Thyroid gland (tissue), 4 donors: Measurements from ENCODE around the gene INPP4A. TPM values are rescaled to one million over a fixed set of nuclear protein-coding genes. Genes with fewer than 3 reads are reported as not detected.

ENCODE experiments used
- DNase-seq, 2 donors: peaks; one replicate each; pipeline ENCODE4 v3.0.0-alpha.2; 2019
- H3K27ac ChIP-seq, 3 donors: fragments of 200-600 bp; sonication (generic); 1 replicate in 2 of 3; 2 replicates in 1 of 3; pipeline ENCODE4 v1.5.1; 2016 to 2019; ENCODE audit warnings: mild to moderate bottlenecking in 1 of 3, moderate library complexity in 1 of 3
- H3K27me3 ChIP-seq: fragments of 200-600 bp; sonication (generic); one replicate; pipeline ENCODE4 v1.5.1; 2019
- H3K36me3 ChIP-seq, 2 donors: fragments of 200-600 bp; sonication (generic); one replicate each; pipeline ENCODE4 v1.5.1; 2016 to 2019
- H3K4me1 ChIP-seq, 2 donors: fragments of 200-600 bp; sonication (generic); one replicate each; pipeline ENCODE4 v1.5.1; 2017 to 2019
- H3K4me3 ChIP-seq, 3 donors: fragments of 200-600 bp; sonication (generic); replicated peaks in 1 of 3; 1 replicate in 2 of 3; 2 replicates in 1 of 3; pipeline ENCODE4 v1.5.1; 2016; ENCODE audit warnings: mild to moderate bottlenecking in 1 of 3
- H3K9me3 ChIP-seq: fragments of 200-600 bp; sonication (generic); one replicate; pipeline ENCODE4 v1.5.1; 2017
- CTCF ChIP-seq, 6 experiments: fragments of 200-600 bp in 3 of 6; fragments of 450-650 bp in 3 of 6; sonication (generic) in 3 of 6; IDR thresholded peaks; one replicate each; pipeline ENCODE4 v1.5.1; 2016 to 2019; ENCODE audit warnings: antibody characterized with exemption in 6 of 6, mild to moderate bottlenecking in 2 of 6, inconsistent platforms in 1 of 6, moderate library complexity in 1 of 6
- POLR2A ChIP-seq, 2 donors: fragments of 450-650 bp; IDR thresholded peaks; one replicate each; pipeline ENCODE4 v1.6.1; 2017; ENCODE audit warnings: antibody characterized with exemption in 2 of 2, mild to moderate bottlenecking in 2 of 2, moderate library complexity in 1 of 2
- WGBS, 2 donors: methylation state at CpG; one replicate each; pipeline ENCODE4 v1.1.5; 2017; 5-methylcytosine and 5-hydroxymethylcytosine counted together
- intact Hi-C: fragments of 100-400 bp; cut with DNase I; formaldehyde crosslinking; loops from one replicate; pipeline ENCODE4 v1.15.1; 2023
- total RNA-seq, 4 donors: library from RNA; depleted of rRNA; stranded (reverse); fragments of >200 nt; gene quantifications; one replicate each; pipeline ENCODE4 v1.2.3, GENCODE V29; 2016

INPP4A gene
- total RNA-seq, 4 donors from 2014 or later, result 18.9 to 24.9 (median 23.8) TPM

GRCh38 chr2:98615481-98615880, 170.8 kb downstream of the INPP4A start:
- TF ChIP-seq CTCF (IDR thresholded peaks at IDR 0.05) (no peak), POLR2A (IDR thresholded peaks at IDR 0.05) (no peak)
- Histone ChIP-seq H3K4me3 (no peak overlapping the region), H3K36me3 (peaks cover 20 to 63% of the 10 kb centered on the region in 2 donors), H3K9me3 (no peaks in the 10 kb centered on the region), H3K4me1 (peaks cover 3 to 7% of the 10 kb centered on the region in 2 donors), H3K27me3 (no peaks in the 10 kb centered on the region), H3K27ac (no peak overlapping the region)
- intact Hi-C loops, result no loop called here
- no peak for DNase-seq
- WGBS, 2 donors, result 91 to 93% methylated on average over 5 of the region's 5 CpGs

GRCh38 chr2:98617149-98617548, 172.5 kb downstream of the INPP4A start:
- no peak for TF ChIP-seq CTCF (IDR thresholded peaks at IDR 0.05)
- TF ChIP-seq POLR2A (IDR thresholded peaks at IDR 0.05), result no peak
- 55 to 60% methylated on average over 5 of the region's 5 CpGs for WGBS, 2 donors
- H3K4me1 ChIP-seq, result no peaks in the 10 kb centered on the region
- no peak overlapping the region for H3K27ac ChIP-seq
- no peaks in the 10 kb centered on the region for H3K27me3 ChIP-seq
- H3K36me3 ChIP-seq, result peaks cover 19 to 53% of the 10 kb centered on the region in 2 donors
- DNase-seq, result no peak
- intact Hi-C loops, result no loop called here
- H3K9me3 ChIP-seq, result no peaks in the 10 kb centered on the region
- H3K4me3 ChIP-seq, result no peak overlapping the region

GRCh38 chr2:98623657-98624056, 179.0 kb downstream of the INPP4A start:
- intact Hi-C loops, result no loop called here
- Histone ChIP-seq H3K4me1 (no peaks in the 10 kb centered on the region), H3K4me3 (no peak overlapping the region), H3K27me3 (no peaks in the 10 kb centered on the region), H3K36me3 (peaks cover 6 to 8% of the 10 kb centered on the region in 2 donors), H3K9me3 (no peaks in the 10 kb centered on the region), H3K27ac (no peak overlapping the region)
- TF ChIP-seq POLR2A (IDR thresholded peaks at IDR 0.05), result no peak
- TF ChIP-seq CTCF (IDR thresholded peaks at IDR 0.05), result no peak
- peak; percentile 22 to 35 for DNase-seq
- 61 to 69% methylated on average over 5 of the region's 5 CpGs for WGBS, 2 donors

GRCh38 chr2:98632351-98632750, 187.7 kb downstream of the INPP4A start:
- H3K9me3 ChIP-seq, result no peaks in the 10 kb centered on the region
- H3K4me1 ChIP-seq, result no peaks in the 10 kb centered on the region
- intact Hi-C loops, result no loop called here
- H3K27me3 ChIP-seq, result no peaks in the 10 kb centered on the region
- DNase-seq, result no peak
- H3K4me3 ChIP-seq, result no peak overlapping the region
- peaks cover 0 to 3% of the 10 kb centered on the region in 2 donors for H3K36me3 ChIP-seq
- no peak overlapping the region for H3K27ac ChIP-seq
- TF ChIP-seq POLR2A (IDR thresholded peaks at IDR 0.05) (no peak), CTCF (IDR thresholded peaks at IDR 0.05) (no peak)
- WGBS, 2 donors, result 89 to 90% methylated on average over 3 of the region's 3 CpGs

GRCh38 chr2:98634406-98635092, 189.9 kb downstream of the INPP4A start:
- intact Hi-C loops, result no loop called here
- no peak for DNase-seq
- H3K9me3 ChIP-seq, result no peaks in the 10 kb centered on the region
- peaks cover 0 to 3% of the 10 kb centered on the region in 2 donors for H3K36me3 ChIP-seq
- no peaks in the 10 kb centered on the region for H3K27me3 ChIP-seq
- H3K4me3 ChIP-seq, result no peak overlapping the region
- TF ChIP-seq CTCF (IDR thresholded peaks at IDR 0.05) (peak in 1 of 6 experiments; percentile 2), POLR2A (IDR thresholded peaks at IDR 0.05) (no peak)
- H3K27ac ChIP-seq, result no peak overlapping the region
- H3K4me1 ChIP-seq, result no peaks in the 10 kb centered on the region
- 75 to 77% methylated on average over 9 of the region's 9 CpGs for WGBS, 2 donors
